ENCODE data around the gene HCFC2.

HCFC2 gene

GRCh38 chr12:104064842-104065427 is 604 bp downstream of the HCFC2 start:
- DNase-seq (ENCODE audit: low read depth in 1 of 2, low spot score in 1 of 2), result peak; percentile 16 to 25
- no peak for TF ChIP-seq JUND (IDR thresholded peaks at IDR 0.05; ENCODE audit: low read depth)
- in situ Hi-C loops (cut with HindIII; ENCODE audit: low pct_unique_long_range_greater_than_20kb, low sequenced_read_pairs), result no loop called here

DNA sequence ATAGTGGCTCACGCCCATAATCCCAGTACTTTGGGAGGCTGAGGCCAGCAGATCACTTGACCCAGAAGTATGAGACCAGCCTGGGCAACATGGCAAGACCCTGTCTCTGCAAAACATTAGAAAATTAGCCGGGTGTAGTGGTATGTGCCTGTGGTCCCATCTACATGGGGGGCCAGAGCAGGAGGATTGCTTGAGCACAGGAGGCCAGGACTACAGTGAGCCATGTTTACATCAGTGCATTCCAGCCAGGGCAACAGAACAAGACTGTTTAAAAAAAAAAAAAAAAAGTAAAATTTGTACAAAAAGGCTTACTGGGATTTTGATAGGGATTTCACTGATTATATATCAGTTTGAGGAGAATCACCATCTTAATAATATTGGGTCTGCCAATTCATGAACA is 7.8 kb downstream of the HCFC2 start:
- in situ Hi-C loops (cut with HindIII; ENCODE audit: low pct_unique_long_range_greater_than_20kb, low sequenced_read_pairs), result no loop called here
- no peak for DNase-seq (ENCODE audit: low read depth in 1 of 2, low spot score in 1 of 2)
- TF ChIP-seq JUND (IDR thresholded peaks at IDR 0.05; ENCODE audit: low read depth), result no peak

DNA sequence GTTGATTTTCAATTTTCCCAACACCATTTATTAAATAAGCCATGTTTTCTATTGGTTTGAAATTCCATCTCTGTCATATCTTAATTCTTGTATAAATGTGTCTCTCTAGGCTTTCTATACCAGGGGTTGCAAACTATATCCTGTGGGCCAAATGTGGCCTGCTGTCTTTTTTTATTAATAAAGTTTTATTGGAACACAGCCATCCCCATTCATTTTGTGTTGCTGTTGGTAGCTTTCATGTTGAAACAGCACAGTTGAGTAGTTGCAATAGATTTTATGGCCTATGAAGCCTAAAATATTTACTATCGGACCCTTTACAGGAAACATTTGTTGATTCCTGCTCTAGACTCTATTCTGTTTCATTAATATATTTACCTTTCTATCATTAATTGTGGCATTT is 9.4 kb downstream of the HCFC2 start:
- DNase-seq (ENCODE audit: low read depth in 1 of 2, low spot score in 1 of 2), result no peak
- in situ Hi-C loops (cut with HindIII; ENCODE audit: low pct_unique_long_range_greater_than_20kb, low sequenced_read_pairs), result no loop called here
- TF ChIP-seq JUND (IDR thresholded peaks at IDR 0.05; ENCODE audit: low read depth), result no peak

DNA sequence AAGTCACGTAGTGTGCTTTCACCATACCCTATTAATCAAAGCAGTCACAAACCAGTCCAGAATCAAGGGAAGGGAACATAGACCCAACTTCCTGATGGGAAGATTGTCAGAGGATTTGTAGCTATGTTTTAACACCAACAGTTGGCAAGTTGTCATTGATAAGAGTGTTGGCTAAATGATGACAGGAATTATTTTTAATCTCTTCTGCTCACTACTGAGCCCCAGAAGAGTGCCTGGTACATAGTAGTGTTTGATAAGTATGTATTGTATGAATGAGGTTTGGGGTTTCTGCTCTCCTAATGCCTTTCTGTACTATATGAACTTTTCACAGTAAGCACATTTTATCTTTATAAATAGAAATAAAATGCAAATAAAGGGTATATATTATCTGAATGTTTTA is 14.7 kb downstream of the HCFC2 start:
- DNase-seq (ENCODE audit: low read depth in 1 of 2, low spot score in 1 of 2), result no peak
- no peak for TF ChIP-seq JUND (IDR thresholded peaks at IDR 0.05; ENCODE audit: low read depth)

DNA sequence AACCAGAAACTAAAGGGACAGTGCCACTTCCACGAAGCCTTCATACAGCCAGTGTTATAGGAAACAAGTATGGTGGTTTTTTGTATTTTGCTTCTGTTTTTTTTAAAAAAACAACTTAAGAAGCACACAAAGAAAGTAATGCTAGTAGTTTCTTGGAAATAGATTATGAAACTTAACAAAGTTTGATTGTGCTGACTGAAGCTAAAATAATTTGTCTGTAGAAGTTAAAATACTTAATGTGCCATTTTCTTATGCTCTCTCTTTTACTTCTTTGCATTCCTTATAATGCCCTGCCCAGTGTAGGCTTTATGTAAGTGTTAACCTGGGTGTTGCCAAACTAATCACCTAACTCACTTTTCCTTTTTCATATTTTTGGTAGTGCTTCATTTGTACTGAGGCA is 16.4 kb downstream of the HCFC2 start:
- TF ChIP-seq JUND (IDR thresholded peaks at IDR 0.05; ENCODE audit: low read depth), result no peak
- DNase-seq (ENCODE audit: low read depth in 1 of 2, low spot score in 1 of 2), result no peak
- in situ Hi-C loops (cut with HindIII; ENCODE audit: low pct_unique_long_range_greater_than_20kb, low sequenced_read_pairs), result no loop called here

More for the DNA sequence above, 14.7 kb downstream of the HCFC2 start:
- in situ Hi-C loops (cut with HindIII; ENCODE audit: low pct_unique_long_range_greater_than_20kb, low sequenced_read_pairs), result no loop called here

DNA sequence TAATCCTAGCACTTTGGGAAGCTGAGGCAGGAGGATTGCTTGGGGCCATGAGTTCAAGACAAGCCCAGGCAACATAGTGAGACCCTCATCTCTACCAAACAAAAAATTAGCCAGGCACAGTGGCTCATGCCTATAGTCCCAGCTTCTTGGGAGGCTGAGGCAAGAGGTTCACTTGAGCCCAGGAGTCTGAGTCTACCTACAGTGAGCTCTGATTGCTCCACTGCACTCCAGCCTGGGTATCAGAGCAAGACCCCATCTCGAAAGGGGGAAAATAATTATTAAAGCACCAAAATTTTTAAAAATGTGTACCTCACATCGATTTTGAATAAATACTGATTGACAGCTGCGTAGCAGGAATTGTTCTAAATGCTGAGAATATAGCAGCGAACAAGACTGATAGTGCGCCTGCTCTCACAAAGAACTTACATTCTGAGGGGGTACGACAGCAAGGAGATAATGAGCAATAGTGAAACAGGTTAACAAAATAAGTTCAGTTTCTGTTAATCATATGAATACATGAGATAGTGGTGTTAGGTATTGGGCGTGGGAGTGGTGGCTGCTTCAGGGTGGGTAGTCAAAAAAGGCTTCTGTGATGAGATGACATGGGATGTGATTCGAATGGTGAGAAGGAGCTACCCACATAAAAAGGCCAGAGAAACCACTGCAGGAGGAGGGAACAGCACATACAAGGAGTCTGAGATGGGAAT is 19.6 kb downstream of the HCFC2 start:
- DNase-seq (ENCODE audit: low read depth in 1 of 2, low spot score in 1 of 2), result no peak
- no peak for TF ChIP-seq JUND (IDR thresholded peaks at IDR 0.05; ENCODE audit: low read depth)
- in situ Hi-C loops (cut with HindIII; ENCODE audit: low pct_unique_long_range_greater_than_20kb, low sequenced_read_pairs), result no loop called here

GRCh38 chr12:104090685-104091084 is 26.4 kb downstream of the HCFC2 start:
- no peak for TF ChIP-seq JUND (IDR thresholded peaks at IDR 0.05; ENCODE audit: low read depth)
- in situ Hi-C loops (cut with HindIII; ENCODE audit: low pct_unique_long_range_greater_than_20kb, low sequenced_read_pairs), result no loop called here
- DNase-seq (ENCODE audit: low read depth in 1 of 2, low spot score in 1 of 2), result peak in 1 of 2 experiments; percentile 20

DNA sequence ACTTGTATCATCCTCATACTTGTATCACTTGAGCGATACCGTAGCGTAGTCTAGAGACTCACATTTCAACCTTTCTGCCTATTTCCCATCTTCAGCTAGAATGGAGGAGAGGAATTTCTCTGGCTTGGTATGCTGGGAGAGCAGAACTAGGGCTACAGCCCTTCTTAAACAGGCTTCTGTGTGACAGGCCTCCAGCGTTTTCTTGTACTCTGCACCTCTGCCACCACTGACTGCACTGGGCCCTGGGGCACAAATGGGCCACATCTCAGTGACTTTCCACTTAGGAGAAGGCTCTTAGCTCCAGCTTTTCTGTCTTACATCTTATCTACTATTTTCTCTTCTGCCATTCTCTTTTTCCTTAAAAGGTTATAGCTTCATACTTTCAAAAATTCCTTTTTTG is 26.8 kb downstream of the HCFC2 start:
- no peak for TF ChIP-seq JUND (IDR thresholded peaks at IDR 0.05; ENCODE audit: low read depth)
- in situ Hi-C loops (cut with HindIII; ENCODE audit: low pct_unique_long_range_greater_than_20kb, low sequenced_read_pairs), result no loop called here
- no peak for DNase-seq (ENCODE audit: low read depth in 1 of 2, low spot score in 1 of 2)

DNA sequence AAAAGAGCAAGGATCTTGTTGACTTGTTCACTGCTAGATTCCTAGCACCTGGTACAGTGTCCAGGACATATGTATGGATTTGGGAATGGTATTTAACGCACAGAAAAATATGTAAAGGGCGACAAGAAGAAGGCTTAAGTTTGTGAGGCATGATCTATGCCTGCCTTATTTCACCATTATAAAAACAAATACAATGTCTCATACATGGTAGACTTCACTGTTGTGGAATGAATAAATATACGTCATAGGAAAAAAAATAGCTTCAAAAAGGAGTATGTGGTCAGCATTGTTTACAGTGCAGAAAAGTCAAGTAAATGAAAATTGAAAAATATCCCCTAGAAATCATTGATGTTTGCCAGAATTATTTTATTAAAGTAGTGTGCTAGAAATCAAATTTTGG is 30.0 kb downstream of the HCFC2 start:
- no peak for DNase-seq (ENCODE audit: low read depth in 1 of 2, low spot score in 1 of 2)
- in situ Hi-C loops (cut with HindIII; ENCODE audit: low pct_unique_long_range_greater_than_20kb, low sequenced_read_pairs), result no loop called here
- no peak for TF ChIP-seq JUND (IDR thresholded peaks at IDR 0.05; ENCODE audit: low read depth)

GRCh38 chr12:104095289-104095688 is 31.0 kb downstream of the HCFC2 start:
- no peak for DNase-seq (ENCODE audit: low read depth in 1 of 2, low spot score in 1 of 2)
- TF ChIP-seq JUND (IDR thresholded peaks at IDR 0.05; ENCODE audit: low read depth), result no peak
- in situ Hi-C loops (cut with HindIII; ENCODE audit: low pct_unique_long_range_greater_than_20kb, low sequenced_read_pairs), result no loop called here

DNA sequence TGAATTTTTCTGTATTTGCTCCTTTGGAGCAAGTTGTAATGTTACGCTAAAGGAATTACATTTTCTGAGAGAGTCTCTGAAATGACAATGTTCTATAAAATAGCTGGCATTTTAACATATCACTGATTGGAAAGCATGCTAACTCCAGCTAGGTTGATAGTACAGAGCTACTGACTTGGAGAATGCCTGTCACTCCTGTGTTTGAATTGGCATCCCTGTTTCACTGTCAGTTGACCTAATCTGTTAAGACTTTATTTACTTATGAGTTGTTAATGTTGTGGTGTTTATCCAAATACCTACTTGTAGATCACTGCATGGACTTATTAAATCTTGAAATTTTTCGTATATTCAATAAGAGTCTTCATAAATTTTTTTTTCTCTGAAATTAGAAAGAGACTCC is 33.6 kb downstream of the HCFC2 start:
- no peak for DNase-seq (ENCODE audit: low read depth in 1 of 2, low spot score in 1 of 2)
- in situ Hi-C loops (cut with HindIII; ENCODE audit: low pct_unique_long_range_greater_than_20kb, low sequenced_read_pairs), result no loop called here
- no peak for TF ChIP-seq JUND (IDR thresholded peaks at IDR 0.05; ENCODE audit: low read depth)

DNA sequence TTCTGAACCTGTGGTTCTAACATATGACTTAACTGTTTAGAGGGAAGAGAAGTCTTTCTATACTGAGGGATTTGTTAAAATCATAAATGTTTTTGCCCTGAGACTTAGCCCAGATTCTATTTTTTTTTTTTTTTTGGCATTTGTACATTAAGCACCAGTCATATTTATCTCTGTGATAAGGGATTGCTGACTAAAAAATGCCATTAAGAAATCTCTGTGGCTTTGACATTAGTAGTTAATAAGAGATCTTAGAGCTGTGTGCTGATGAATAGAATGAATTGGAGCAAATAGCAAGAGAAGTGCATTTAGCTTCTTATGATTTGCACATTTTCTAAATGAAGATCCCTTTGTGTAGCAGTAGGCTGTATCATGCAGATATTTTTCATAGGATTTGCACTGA is 41.1 kb downstream of the HCFC2 start:
- in situ Hi-C loops (cut with HindIII; ENCODE audit: low pct_unique_long_range_greater_than_20kb, low sequenced_read_pairs), result no loop called here
- no peak for TF ChIP-seq JUND (IDR thresholded peaks at IDR 0.05; ENCODE audit: low read depth)
- no peak for DNase-seq (ENCODE audit: low read depth in 1 of 2, low spot score in 1 of 2)

- no peak for TF ChIP-seq JUND (IDR thresholded peaks at IDR 0.05; ENCODE audit: low read depth)
- in situ Hi-C loops (cut with HindIII; ENCODE audit: low pct_unique_long_range_greater_than_20kb, low sequenced_read_pairs), result no loop called here
- peak in 1 of 2 experiments; percentile 36 for DNase-seq (ENCODE audit: low read depth in 1 of 2, low spot score in 1 of 2)
These were observed 42.6 kb downstream of the HCFC2 start for GRCh38 chr12:104106965-104107364.
